Panc1 (cell line): Measurements from ENCODE around the gene KRT12. TPM values are rescaled to one million over a fixed set of nuclear protein-coding genes. Genes with fewer than 3 reads are reported as not detected.

Source experiments
- ATAC-seq: fragments of 200-7000 bp; cut with Tn5 transposase; 2 replicates; pipeline ENCODE4 v1.9.1; 2020; ENCODE audit warnings: mild to moderate bottlenecking, moderate library complexity
- BruUV-seq: library from RNA; stranded (reverse); fragments of 400-500 nt; replicated peaks from 2 replicates; lab custom pipeline; 2021; lab: Mats Ljungman, UMichigan
- CTCF ChIA-PET: fragments of 300-600 bp; sonication (Branson Sonifier 250); formaldehyde crosslinking; loops from one replicate; lab custom pipeline; 2022; ENCODE audit warnings: antibody characterized with exemption; lab: Charles Lee
- POLR2A ChIA-PET: fragments of 300-600 bp; sonication (Branson Sonifier 250); formaldehyde crosslinking; loops from one replicate; lab custom pipeline; 2022; ENCODE audit warnings: antibody characterized with exemption; lab: Charles Lee
- DNase-seq: peaks from one replicate; pipeline ENCODE4 v3.0.0-alpha.2; 2010; ENCODE audit warnings: low read depth, low spot score
- H3K27ac ChIP-seq: 2 replicates; pipeline ENCODE4 v1.5.1; 2011; ENCODE audit warnings: mild to moderate bottlenecking, low read length, inconsistent platforms
- H3K27me3 ChIP-seq: fragments of 200-500 bp; sonication (Bioruptor generic); 2 replicates; pipeline ENCODE4 v1.6.0; 2014; ENCODE audit warnings: low read length, inconsistent platforms; ENCODE audit not compliant: control insufficient read depth, insufficient read depth
- H3K36me3 ChIP-seq: fragments of 200-500 bp; sonication (Bioruptor generic); 2 replicates; pipeline ENCODE4 v1.5.1; 2014; ENCODE audit warnings: inconsistent platforms, mild to moderate bottlenecking, low read length, moderate library complexity; ENCODE audit not compliant: control insufficient read depth, insufficient read depth
- H3K4me1 ChIP-seq: 2 replicates; pipeline ENCODE4 v1.5.1; 2011; ENCODE audit warnings: inconsistent platforms, mild to moderate bottlenecking, low read length, moderate library complexity; ENCODE audit not compliant: control insufficient read depth, insufficient read depth
- H3K4me3 ChIP-seq, 2 experiments: 2 replicates each; pipeline ENCODE4 v1.5.1; 2011 to 2012; ENCODE audit warnings: low read depth in 2 of 2, low read length in 2 of 2, mild to moderate bottlenecking in 2 of 2, inconsistent platforms in 1 of 2, moderate library complexity in 1 of 2
- H3K9me3 ChIP-seq: fragments of 200-500 bp; sonication (Bioruptor generic); 2 replicates; pipeline ENCODE4 v1.5.1; 2014; ENCODE audit warnings: low read depth, mild to moderate bottlenecking, inconsistent platforms, low read length, moderate library complexity; ENCODE audit not compliant: control insufficient read depth, insufficient read depth
- CTCF ChIP-seq: fragments of 450-650 bp; IDR thresholded peaks from 2 replicates; pipeline ENCODE4 v1.5.1; 2017; ENCODE audit warnings: mild to moderate bottlenecking
- POLR2AphosphoS5 ChIP-seq: IDR thresholded peaks from 2 replicates; pipeline ENCODE4 v1.6.1; 2012; ENCODE audit warnings: mild to moderate bottlenecking, low read depth, low read length, moderate library complexity
- REST ChIP-seq, 2 experiments: IDR thresholded peaks; 2 replicates each; pipeline ENCODE4 v1.6.1; 2011 to 2012; ENCODE audit warnings: low read depth in 2 of 2, control low read depth in 1 of 2, low read length in 1 of 2, mild to moderate bottlenecking in 1 of 2, moderate library complexity in 1 of 2; ENCODE audit not compliant: insufficient read depth in 1 of 2
- SIN3A ChIP-seq: IDR thresholded peaks from 2 replicates; pipeline ENCODE4 v1.6.1; 2012; ENCODE audit warnings: low read depth, mild to moderate bottlenecking, low read length, moderate library complexity, borderline replicate concordance; ENCODE audit not compliant: insufficient read depth
- TCF7L2 ChIP-seq: IDR thresholded peaks from 2 replicates; pipeline ENCODE4 v1.6.1; 2011; ENCODE audit warnings: mild to moderate bottlenecking, low read depth, low read length, inconsistent platforms
- in situ Hi-C: cut with HindIII; loops from 2 replicates; pipeline ENCODE4 v1.10.0; 2016; ENCODE audit warnings: low sequenced_read_pairs, low pct_unique_long_range_greater_than_20kb
- intact Hi-C: fragments of 100-400 bp; cut with micrococcal nuclease; formaldehyde crosslinking; loops from one replicate; pipeline ENCODE4 v1.10.0; 2022; ENCODE audit not compliant: unreplicated experiment
- total RNA-seq: library from RNA; stranded (reverse); gene quantifications from one replicate; pipeline ENCODE4 v1.2.1, GENCODE V29; 2021; ENCODE audit not compliant: unreplicated experiment

Gene KRT12
- total RNA-seq, 1 experiment from 2014 or later = not detected

- in situ Hi-C loops = no loop called here
- Histone ChIP-seq H3K4me3 (no peak overlapping the region), H3K27me3 (no peaks in the 10 kb centered on the region; the same call in 1 of the 2 replicates), H3K9me3 (no peaks in the 10 kb centered on the region), H3K27ac (no peak overlapping the region), H3K4me1 (no peaks in the 10 kb centered on the region), H3K36me3 (no peaks in the 10 kb centered on the region)
- DNase-seq = no peak
- ATAC-seq = no peak
- intact Hi-C loops = no loop called here
- BruUV-seq = no TSS peak
- ChIA-PET CTCF (no interaction called here), POLR2A (interaction anchor here (0.7 kb wide), 1 partner anchor 477 kb away, joined by 17 read pairs; no protein-coding TSS in a partner anchor)
- TF ChIP-seq CTCF (no peak), TCF7L2 (no peak), POLR2AphosphoS5 (no peak), REST (IDR thresholded peaks at IDR 0.05; ENCODE audit: insufficient read depth in 1 of 2, low read depth in 2 of 2, low read length in 1 of 2) (no peak), SIN3A (no peak)
Observed at GRCh38 chr17:40870136-40870535, 3.1 kb upstream of the KRT12 start.

- ChIA-PET POLR2A (interaction anchor here (0.7 kb wide), 1 partner anchor 20 kb away, joined by 3 read pairs; no protein-coding TSS in a partner anchor), CTCF (no interaction called here)
- no peak for TF ChIP-seq TCF7L2
- TF ChIP-seq SIN3A = no peak
- TF ChIP-seq CTCF = no peak
- no peak for TF ChIP-seq REST (IDR thresholded peaks at IDR 0.05; ENCODE audit: insufficient read depth in 1 of 2, low read depth in 2 of 2, low read length in 1 of 2)
- TF ChIP-seq POLR2AphosphoS5 = no peak
- no peaks in the 10 kb centered on the region for H3K27me3 ChIP-seq
- H3K9me3 ChIP-seq = no peaks in the 10 kb centered on the region
- H3K4me3 ChIP-seq = no peak overlapping the region
- no peak for ATAC-seq
- in situ Hi-C loops (no loop called here), intact Hi-C loops (no loop called here)
- no peak for DNase-seq
- H3K27ac ChIP-seq = no peak overlapping the region
- no peaks in the 10 kb centered on the region for H3K36me3 ChIP-seq
- H3K4me1 ChIP-seq = no peaks in the 10 kb centered on the region
- no TSS peak for BruUV-seq
Observed at GRCh38 chr17:40864661-40865390, 2.2 kb downstream of the KRT12 start.
